ENCODE measurements around the gene GAS7. TPM values are rescaled to one million over a fixed set of nuclear protein-coding genes. Genes with fewer than 3 reads are reported as not detected.

The GAS7 gene
- total and polyA plus RNA-seq, 10 of the 15 experiments (the other 5 are each of a cell fraction or from before 2014, with no cell fraction given): 2.3 to 53.4 (median 24.0) TPM

- TF ChIP-seq GABPA (IDR thresholded peaks at IDR 0.05; ENCODE audit: low read depth): no peak
- TF ChIP-seq ETV6 (conservative IDR thresholded peaks at IDR 0.05 in 1 of 2, IDR thresholded peaks at IDR 0.05 in 1 of 2; ENCODE audit: borderline replicate concordance in 1 of 2, low read depth in 1 of 2): no peak
- TF ChIP-seq NR2F1 (conservative IDR thresholded peaks at IDR 0.05): no peak
- no peak for TF ChIP-seq NFYA (IDR thresholded peaks at IDR 0.05; ENCODE audit: borderline replicate concordance, low read depth, low read length)
- TF ChIP-seq CBX3 (IDR thresholded peaks at IDR 0.05; ENCODE audit: borderline replicate concordance, low read depth): no peak
- no peak for TF ChIP-seq NKRF (conservative IDR thresholded peaks at IDR 0.05)
- no peak for TF ChIP-seq SUPT20H (IDR thresholded peaks at IDR 0.05; ENCODE audit: borderline replicate concordance, control insufficient read depth, low read depth, low read length)
- H3K9ac ChIP-seq (ENCODE audit: control insufficient read depth, insufficient read depth, low read length): no peak overlapping the region
- no peak overlapping the region for H2AFZ ChIP-seq (ENCODE audit: control insufficient read depth, low read depth, low read length)
- ChIA-PET CTCF (no interaction called here), POLR2A (no interaction called here), RAD21 (ENCODE audit: unreplicated experiment) (no interaction called here), SMC1A (ENCODE audit: uncharacterized antibody, unreplicated experiment) (no interaction called here)
- no peak overlapping the region for H3K4me2 ChIP-seq (ENCODE audit: control insufficient read depth, insufficient read depth)
- ATAC-seq (no peak), FAIRE-seq (no peak), DNase-seq (ENCODE audit: low read depth, low spot score) (no peak)
- in situ Hi-C loops (cut with MboI) (loop anchor here (25.0 kb wide), 1 partner anchor 1073 kb away; the partner anchor contains the start of gene PIK3R5), intact Hi-C loops (cut with micrococcal nuclease; ENCODE audit: unreplicated experiment) (no loop called here)
- BruUV-seq (replicated peaks): no TSS peak
- peaks cover 19% of the 10 kb centered on the region for H3K4me1 ChIP-seq (ENCODE audit: control insufficient read depth, insufficient read depth, low read length)
- no peaks in the 10 kb centered on the region for H4K20me1 ChIP-seq (ENCODE audit: control insufficient read depth, insufficient read depth)
- 73% methylated on average over 15 of the region's 15 CpGs for WGBS (ENCODE audit: insufficient coverage, insufficient replicate concordance, low lambda C conversion rate, missing lambda C conversion rate)
- no peak overlapping the region for H3K4me3 ChIP-seq
- no peaks in the 10 kb centered on the region for H3K27me3 ChIP-seq (replicated peaks in 1 of 2; ENCODE audit: control insufficient read depth in 2 of 2, insufficient read depth in 2 of 2, low read length in 1 of 2)
- H3K36me3 ChIP-seq (ENCODE audit: control insufficient read depth in 2 of 2, insufficient read depth in 2 of 2, low read length in 1 of 2): no peaks in the 10 kb centered on the region
- no peak overlapping the region for H3K27ac ChIP-seq (ENCODE audit: control insufficient read depth, insufficient read depth)
- peaks cover 13% of the 10 kb centered on the region for H3K79me2 ChIP-seq (ENCODE audit: control insufficient read depth, insufficient read depth, low read length)
- H3K9me3 ChIP-seq (replicated peaks; ENCODE audit: control insufficient read depth, insufficient read depth, low read length): no peaks in the 10 kb centered on the region
These were observed 163.5 kb downstream of the GAS7 start for GRCh38 chr17:10034719-10035475.
